WTC11 (cell line): ENCODE measurements around the gene ALPK1. TPM values are rescaled to one million over a fixed set of nuclear protein-coding genes. Genes with fewer than 3 reads are reported as not detected.

ENCODE experiments used
- ATAC-seq: fragments of 200-7000 bp; cut with Tn5 transposase; 2 replicates; pipeline ENCODE4 v1.10.0; 2021; ENCODE audit warnings: mild to moderate bottlenecking, moderate library complexity
- CTCF ChIA-PET: fragments of 300-600 bp; sonication (Branson Sonifier 250); formaldehyde crosslinking; loops from one replicate; lab custom pipeline; 2021; ENCODE audit warnings: antibody characterized with exemption; lab: Charles Lee
- POLR2A ChIA-PET: fragments of 350-600 bp; sonication (Branson Sonifier 250); formaldehyde crosslinking; loops from one replicate; lab custom pipeline; 2021; ENCODE audit warnings: antibody characterized with exemption; lab: Charles Lee
- DNase-seq: peaks from one replicate; pipeline ENCODE4 v3.0.0; 2021; ENCODE audit warnings: low spot score
- H3K27ac Mint-ChIP-seq: 2 replicates; pipeline ENCODE4 v1.8.0; 2021; ENCODE audit warnings: mixed read lengths
- H3K27me3 Mint-ChIP-seq: 2 replicates; pipeline ENCODE4 v1.8.0; 2021; ENCODE audit warnings: low read depth, mild to moderate bottlenecking, moderate library complexity, mixed read lengths
- H3K36me3 Mint-ChIP-seq: 2 replicates; pipeline ENCODE4 v1.8.0; 2021; ENCODE audit warnings: mixed read lengths
- H3K4me1 Mint-ChIP-seq: 2 replicates; pipeline ENCODE4 v1.8.0; 2022; ENCODE audit warnings: mixed read lengths
- H3K4me3 Mint-ChIP-seq: 2 replicates; pipeline ENCODE4 v1.8.0; 2021; ENCODE audit warnings: mild to moderate bottlenecking, moderate library complexity, mixed read lengths
- H3K9me3 Mint-ChIP-seq: 2 replicates; pipeline ENCODE4 v1.8.0; 2021; ENCODE audit warnings: mixed read lengths
- ARID4B ChIP-seq: sonication (generic); formaldehyde crosslinking; IDR thresholded peaks from 2 replicates; pipeline ENCODE4 v1.8.0; 2023; ENCODE audit warnings: missing genetic modification reagents, mild to moderate bottlenecking, borderline replicate concordance
- ATF1 ChIP-seq: sonication (generic); formaldehyde crosslinking; IDR thresholded peaks from 2 replicates; pipeline ENCODE4 v1.8.1; 2023; ENCODE audit warnings: mild to moderate bottlenecking, moderate library complexity, missing genetic modification reagents
- CREM ChIP-seq: sonication (generic); formaldehyde crosslinking; IDR thresholded peaks from 2 replicates; pipeline ENCODE4 v1.8.1; 2022; ENCODE audit warnings: mild to moderate bottlenecking, missing genetic modification reagents, moderate library complexity
- GRHL2 ChIP-seq: fragments of 250-450 bp; sonication (Bioruptor Pico); IDR thresholded peaks from 2 replicates; pipeline ENCODE4 v1.8.0; 2022; ENCODE audit warnings: mild to moderate bottlenecking, moderate library complexity; ENCODE audit not compliant: insufficient replicate concordance, severe bottlenecking
- HMGA2 ChIP-seq: fragments of 250-450 bp; sonication (Bioruptor Pico); IDR thresholded peaks from 2 replicates; pipeline ENCODE4 v1.4.0; 2021; ENCODE audit warnings: mild to moderate bottlenecking, moderate library complexity
- JUN ChIP-seq: sonication (generic); formaldehyde crosslinking; IDR thresholded peaks from 2 replicates; pipeline ENCODE4 v1.8.0; 2023; ENCODE audit warnings: mild to moderate bottlenecking, missing genetic modification reagents
- KAT7 ChIP-seq: sonication (generic); formaldehyde crosslinking; IDR thresholded peaks from 2 replicates; pipeline ENCODE4 v1.8.1; 2023; ENCODE audit warnings: missing genetic modification reagents, mild to moderate bottlenecking, borderline replicate concordance
- MXD4 ChIP-seq: fragments of 250-450 bp; sonication (Bioruptor Pico); IDR thresholded peaks from 2 replicates; pipeline ENCODE4 v1.8.0; 2021; ENCODE audit warnings: mild to moderate bottlenecking, moderate library complexity, borderline replicate concordance
- NFYB ChIP-seq: sonication (generic); formaldehyde crosslinking; conservative IDR thresholded peaks from 2 replicates; pipeline ENCODE4 v1.8.0; 2022; ENCODE audit warnings: low read depth, missing genetic modification reagents
- NR2C2 ChIP-seq: sonication (generic); formaldehyde crosslinking; IDR thresholded peaks from 2 replicates; pipeline ENCODE4 v1.8.0; 2022; ENCODE audit warnings: mild to moderate bottlenecking, missing genetic modification reagents
- PRRX2 ChIP-seq: fragments of 250-450 bp; sonication (Bioruptor Pico); IDR thresholded peaks from 2 replicates; pipeline ENCODE4 v1.8.0; 2021; ENCODE audit warnings: mild to moderate bottlenecking
- SMAD3 ChIP-seq: sonication (generic); formaldehyde crosslinking; IDR thresholded peaks from 2 replicates; pipeline ENCODE4 v1.8.0; 2022; ENCODE audit warnings: missing genetic modification reagents, mild to moderate bottlenecking, borderline replicate concordance
- SMAD4 ChIP-seq: sonication (generic); formaldehyde crosslinking; IDR thresholded peaks from 2 replicates; pipeline ENCODE4 v1.8.0; 2022; ENCODE audit warnings: mild to moderate bottlenecking, missing genetic modification reagents
- SOX15 ChIP-seq: fragments of 250-450 bp; sonication (Bioruptor Pico); IDR thresholded peaks from 2 replicates; pipeline ENCODE4 v1.9.0; 2021; ENCODE audit warnings: mild to moderate bottlenecking
- ZNF138 ChIP-seq: sonication (generic); formaldehyde crosslinking; conservative IDR thresholded peaks from 2 replicates; pipeline ENCODE4 v1.8.1; 2022; ENCODE audit warnings: mild to moderate bottlenecking, moderate library complexity, missing genetic modification reagents
- ZNF396 ChIP-seq: fragments of 250-450 bp; sonication (Bioruptor Pico); IDR thresholded peaks from 2 replicates; pipeline ENCODE4 v1.8.0; 2021; ENCODE audit warnings: mild to moderate bottlenecking, moderate library complexity, borderline replicate concordance
- ZNF671 ChIP-seq: fragments of 250-450 bp; sonication (Bioruptor Pico); IDR thresholded peaks from 2 replicates; pipeline ENCODE4 v1.8.0; 2021; ENCODE audit warnings: mild to moderate bottlenecking
- total RNA-seq: library from RNA; stranded (reverse); gene quantifications from 3 replicates; pipeline ENCODE4 v1.2.3, GENCODE V29; 2021
- TF ChIP-seq, protein P1 (sequence below): sonication (generic); formaldehyde crosslinking; IDR thresholded peaks from 2 replicates; pipeline ENCODE4 v1.8.1; 2022; ENCODE audit warnings: missing genetic modification reagents, borderline replicate concordance
- TF ChIP-seq, protein P2 (sequence below): fragments of 250-450 bp; sonication (Bioruptor Pico); IDR thresholded peaks from 2 replicates; pipeline ENCODE4 v1.8.0; 2021; ENCODE audit warnings: mild to moderate bottlenecking
- TF ChIP-seq, protein P3 (sequence below): fragments of 250-450 bp; sonication (Bioruptor Pico); IDR thresholded peaks from 2 replicates; pipeline ENCODE4 v2.1.2; 2022; ENCODE audit warnings: mild to moderate bottlenecking, moderate library complexity
- TF ChIP-seq, protein P4 (sequence below): sonication (generic); formaldehyde crosslinking; IDR thresholded peaks from 2 replicates; pipeline ENCODE4 v1.8.1; 2022; ENCODE audit warnings: mild to moderate bottlenecking, moderate library complexity, missing genetic modification reagents
- TF ChIP-seq, protein P5 (sequence below): sonication (generic); formaldehyde crosslinking; IDR thresholded peaks from 2 replicates; pipeline ENCODE4 v1.8.1; 2023; ENCODE audit warnings: mild to moderate bottlenecking, missing genetic modification reagents
- TF ChIP-seq, protein P6 (sequence below): sonication (generic); formaldehyde crosslinking; IDR thresholded peaks from 2 replicates; pipeline ENCODE4 v1.8.1; 2023; ENCODE audit warnings: mild to moderate bottlenecking, missing genetic modification reagents, moderate library complexity

ALPK1 gene
- total RNA-seq, 1 experiment from 2014 or later, result 0.50 TPM

- TF ChIP-seq GRHL2, result no peak
Measured at GRCh38 chr4:112272292-112272691, 24.9 kb upstream of the ALPK1 start (continued).

GRCh38 chr4:112274959-112275358 is 22.2 kb upstream of the ALPK1 start:
- CTCF ChIA-PET, result no interaction called here
- TF ChIP-seq ZNF138 (CRISPR knock-in tag) (no peak), PRRX2 (CRISPR knock-in tag) (no peak), KAT7 (CRISPR knock-in tag) (no peak), ATF1 (no peak), SMAD3 (CRISPR knock-in tag) (no peak), MXD4 (no peak), ARID4B (no peak), NR2C2 (no peak), NFYB (CRISPR knock-in tag) (no peak), SOX15 (CRISPR knock-in tag) (no peak), ZNF671 (no peak), GRHL2 (no peak), SMAD4 (CRISPR knock-in tag) (no peak), CREM (CRISPR knock-in tag) (no peak)
- TF ChIP-seq, protein P1, sequence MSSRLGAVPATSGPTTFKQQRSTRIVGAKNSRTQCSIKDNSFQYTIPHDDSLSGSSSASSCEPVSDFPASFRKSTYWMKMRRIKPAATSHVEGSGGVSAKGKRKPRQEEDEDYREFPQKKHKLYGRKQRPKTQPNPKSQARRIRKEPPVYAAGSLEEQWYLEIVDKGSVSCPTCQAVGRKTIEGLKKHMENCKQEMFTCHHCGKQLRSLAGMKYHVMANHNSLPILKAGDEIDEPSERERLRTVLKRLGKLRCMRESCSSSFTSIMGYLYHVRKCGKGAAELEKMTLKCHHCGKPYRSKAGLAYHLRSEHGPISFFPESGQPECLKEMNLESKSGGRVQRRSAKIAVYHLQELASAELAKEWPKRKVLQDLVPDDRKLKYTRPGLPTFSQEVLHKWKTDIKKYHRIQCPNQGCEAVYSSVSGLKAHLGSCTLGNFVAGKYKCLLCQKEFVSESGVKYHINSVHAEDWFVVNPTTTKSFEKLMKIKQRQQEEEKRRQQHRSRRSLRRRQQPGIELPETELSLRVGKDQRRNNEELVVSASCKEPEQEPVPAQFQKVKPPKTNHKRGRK, result no peak
- TF ChIP-seq, protein P2, sequence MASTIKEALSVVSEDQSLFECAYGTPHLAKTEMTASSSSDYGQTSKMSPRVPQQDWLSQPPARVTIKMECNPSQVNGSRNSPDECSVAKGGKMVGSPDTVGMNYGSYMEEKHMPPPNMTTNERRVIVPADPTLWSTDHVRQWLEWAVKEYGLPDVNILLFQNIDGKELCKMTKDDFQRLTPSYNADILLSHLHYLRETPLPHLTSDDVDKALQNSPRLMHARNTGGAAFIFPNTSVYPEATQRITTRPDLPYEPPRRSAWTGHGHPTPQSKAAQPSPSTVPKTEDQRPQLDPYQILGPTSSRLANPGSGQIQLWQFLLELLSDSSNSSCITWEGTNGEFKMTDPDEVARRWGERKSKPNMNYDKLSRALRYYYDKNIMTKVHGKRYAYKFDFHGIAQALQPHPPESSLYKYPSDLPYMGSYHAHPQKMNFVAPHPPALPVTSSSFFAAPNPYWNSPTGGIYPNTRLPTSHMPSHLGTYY, result no peak
- TF ChIP-seq, protein P3, sequence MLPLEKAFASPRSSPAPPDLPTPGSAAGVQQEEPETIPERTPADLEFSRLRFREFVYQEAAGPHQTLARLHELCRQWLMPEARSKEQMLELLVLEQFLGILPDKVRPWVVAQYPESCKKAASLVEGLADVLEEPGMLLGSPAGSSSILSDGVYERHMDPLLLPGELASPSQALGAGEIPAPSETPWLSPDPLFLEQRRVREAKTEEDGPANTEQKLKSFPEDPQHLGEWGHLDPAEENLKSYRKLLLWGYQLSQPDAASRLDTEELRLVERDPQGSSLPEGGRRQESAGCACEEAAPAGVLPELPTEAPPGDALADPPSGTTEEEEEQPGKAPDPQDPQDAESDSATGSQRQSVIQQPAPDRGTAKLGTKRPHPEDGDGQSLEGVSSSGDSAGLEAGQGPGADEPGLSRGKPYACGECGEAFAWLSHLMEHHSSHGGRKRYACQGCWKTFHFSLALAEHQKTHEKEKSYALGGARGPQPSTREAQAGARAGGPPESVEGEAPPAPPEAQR, result no peak
- TF ChIP-seq, all 79 proteins: peak for 0
- peaks cover 3% of the 10 kb centered on the region; the same call in 1 of the 2 replicates for H3K9me3 Mint-ChIP-seq
- DNase-seq (no peak), ATAC-seq (no peak)
- peaks cover 20% of the 10 kb centered on the region for H3K4me1 Mint-ChIP-seq
- no peak overlapping the region for H3K4me3 Mint-ChIP-seq
- POLR2A ChIA-PET, result no interaction called here
- peaks cover 13% of the 10 kb centered on the region for H3K36me3 Mint-ChIP-seq
- no peaks in the 10 kb centered on the region for H3K27me3 Mint-ChIP-seq
- H3K27ac Mint-ChIP-seq, result no peak overlapping the region

DNA sequence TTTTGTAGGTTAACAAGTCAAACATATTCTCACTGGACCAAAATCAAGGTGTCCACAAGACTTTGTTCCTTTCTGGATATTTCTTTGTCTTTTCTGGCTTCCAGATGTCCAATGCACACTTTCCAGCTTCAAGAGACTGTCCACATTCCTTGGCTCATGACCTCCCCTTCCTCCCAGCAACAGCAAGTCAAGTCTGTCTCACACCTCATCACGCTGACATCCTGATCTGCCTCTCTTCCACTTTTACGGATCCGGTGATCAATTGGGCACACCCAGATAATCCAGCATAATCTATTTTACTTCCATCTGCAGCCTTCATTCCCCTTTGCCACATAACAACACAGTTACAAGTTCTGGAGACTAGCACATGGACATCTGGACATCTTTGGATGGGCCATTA is 21.1 kb upstream of the ALPK1 start:
- Mint-ChIP-seq H3K36me3 (peaks cover 13% of the 10 kb centered on the region), H3K4me3 (no peak overlapping the region), H3K4me1 (peaks cover 9% of the 10 kb centered on the region), H3K9me3 (peaks cover 3% of the 10 kb centered on the region; the same call in 1 of the 2 replicates), H3K27me3 (no peaks in the 10 kb centered on the region), H3K27ac (no peak overlapping the region)
- POLR2A ChIA-PET, result no interaction called here
- ATAC-seq, result no peak
- TF ChIP-seq JUN (CRISPR knock-in tag), result no peak
- TF ChIP-seq HMGA2 (CRISPR knock-in tag), result no peak
- TF ChIP-seq ZNF396 (CRISPR knock-in tag), result no peak
- TF ChIP-seq, protein P4, sequence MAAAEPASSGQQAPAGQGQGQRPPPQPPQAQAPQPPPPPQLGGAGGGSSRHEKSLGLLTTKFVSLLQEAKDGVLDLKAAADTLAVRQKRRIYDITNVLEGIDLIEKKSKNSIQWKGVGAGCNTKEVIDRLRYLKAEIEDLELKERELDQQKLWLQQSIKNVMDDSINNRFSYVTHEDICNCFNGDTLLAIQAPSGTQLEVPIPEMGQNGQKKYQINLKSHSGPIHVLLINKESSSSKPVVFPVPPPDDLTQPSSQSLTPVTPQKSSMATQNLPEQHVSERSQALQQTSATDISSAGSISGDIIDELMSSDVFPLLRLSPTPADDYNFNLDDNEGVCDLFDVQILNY, result no peak
- TF ChIP-seq, protein P5, sequence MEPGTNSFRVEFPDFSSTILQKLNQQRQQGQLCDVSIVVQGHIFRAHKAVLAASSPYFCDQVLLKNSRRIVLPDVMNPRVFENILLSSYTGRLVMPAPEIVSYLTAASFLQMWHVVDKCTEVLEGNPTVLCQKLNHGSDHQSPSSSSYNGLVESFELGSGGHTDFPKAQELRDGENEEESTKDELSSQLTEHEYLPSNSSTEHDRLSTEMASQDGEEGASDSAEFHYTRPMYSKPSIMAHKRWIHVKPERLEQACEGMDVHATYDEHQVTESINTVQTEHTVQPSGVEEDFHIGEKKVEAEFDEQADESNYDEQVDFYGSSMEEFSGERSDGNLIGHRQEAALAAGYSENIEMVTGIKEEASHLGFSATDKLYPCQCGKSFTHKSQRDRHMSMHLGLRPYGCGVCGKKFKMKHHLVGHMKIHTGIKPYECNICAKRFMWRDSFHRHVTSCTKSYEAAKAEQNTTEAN, result no peak
- no peak for TF ChIP-seq GRHL2
- TF ChIP-seq, protein P6, sequence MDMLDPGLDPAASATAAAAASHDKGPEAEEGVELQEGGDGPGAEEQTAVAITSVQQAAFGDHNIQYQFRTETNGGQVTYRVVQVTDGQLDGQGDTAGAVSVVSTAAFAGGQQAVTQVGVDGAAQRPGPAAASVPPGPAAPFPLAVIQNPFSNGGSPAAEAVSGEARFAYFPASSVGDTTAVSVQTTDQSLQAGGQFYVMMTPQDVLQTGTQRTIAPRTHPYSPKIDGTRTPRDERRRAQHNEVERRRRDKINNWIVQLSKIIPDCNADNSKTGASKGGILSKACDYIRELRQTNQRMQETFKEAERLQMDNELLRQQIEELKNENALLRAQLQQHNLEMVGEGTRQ (CRISPR knock-in tag), result no peak
- TF ChIP-seq SMAD4 (CRISPR knock-in tag), result no peak
- CTCF ChIA-PET, result no interaction called here
- no peak for DNase-seq
